ENCODE measurements around the gene RAB6B. TPM values are rescaled to one million over a fixed set of nuclear protein-coding genes. Genes with fewer than 3 reads are reported as not detected.

RAB6B gene
- total and polyA plus RNA-seq, 10 donors: 1.3 to 20.4 (median 8.5) TPM

- Histone ChIP-seq H3K4me3 (no peak overlapping the region), H3K27ac (no peak overlapping the region), H3K9me3 (no peaks in the 10 kb centered on the region), H3K27me3 (replicated peaks in 1 of 7) (peaks cover 0 to 46% (median 6%) of the 10 kb centered on the region in 7 donors), H3K4me1 (no peaks in the 10 kb centered on the region), H3K36me3 (no peaks in the 10 kb centered on the region)
- DNase-seq: no peak
- TF ChIP-seq POLR2A (IDR thresholded peaks at IDR 0.05) (no peak), POLR2AphosphoS5 (IDR thresholded peaks at IDR 0.05) (no peak)
- TF ChIP-seq, protein P1, sequence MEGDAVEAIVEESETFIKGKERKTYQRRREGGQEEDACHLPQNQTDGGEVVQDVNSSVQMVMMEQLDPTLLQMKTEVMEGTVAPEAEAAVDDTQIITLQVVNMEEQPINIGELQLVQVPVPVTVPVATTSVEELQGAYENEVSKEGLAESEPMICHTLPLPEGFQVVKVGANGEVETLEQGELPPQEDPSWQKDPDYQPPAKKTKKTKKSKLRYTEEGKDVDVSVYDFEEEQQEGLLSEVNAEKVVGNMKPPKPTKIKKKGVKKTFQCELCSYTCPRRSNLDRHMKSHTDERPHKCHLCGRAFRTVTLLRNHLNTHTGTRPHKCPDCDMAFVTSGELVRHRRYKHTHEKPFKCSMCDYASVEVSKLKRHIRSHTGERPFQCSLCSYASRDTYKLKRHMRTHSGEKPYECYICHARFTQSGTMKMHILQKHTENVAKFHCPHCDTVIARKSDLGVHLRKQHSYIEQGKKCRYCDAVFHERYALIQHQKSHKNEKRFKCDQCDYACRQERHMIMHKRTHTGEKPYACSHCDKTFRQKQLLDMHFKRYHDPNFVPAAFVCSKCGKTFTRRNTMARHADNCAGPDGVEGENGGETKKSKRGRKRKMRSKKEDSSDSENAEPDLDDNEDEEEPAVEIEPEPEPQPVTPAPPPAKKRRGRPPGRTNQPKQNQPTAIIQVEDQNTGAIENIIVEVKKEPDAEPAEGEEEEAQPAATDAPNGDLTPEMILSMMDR (IDR thresholded peaks at IDR 0.05 in 8 of 11, conservative IDR thresholded peaks at IDR 0.05 in 3 of 11): no peak
- WGBS, 5 donors: 92 to 99% (median 95%) methylated on average over 7 of the region's 7 CpGs
- intact Hi-C loops (cut with DNase I; ENCODE audit: low total_unique reads): no loop called here
These were observed 118.8 kb downstream of the RAB6B start for GRCh38 chr3:133776794-133777438.

DNA sequence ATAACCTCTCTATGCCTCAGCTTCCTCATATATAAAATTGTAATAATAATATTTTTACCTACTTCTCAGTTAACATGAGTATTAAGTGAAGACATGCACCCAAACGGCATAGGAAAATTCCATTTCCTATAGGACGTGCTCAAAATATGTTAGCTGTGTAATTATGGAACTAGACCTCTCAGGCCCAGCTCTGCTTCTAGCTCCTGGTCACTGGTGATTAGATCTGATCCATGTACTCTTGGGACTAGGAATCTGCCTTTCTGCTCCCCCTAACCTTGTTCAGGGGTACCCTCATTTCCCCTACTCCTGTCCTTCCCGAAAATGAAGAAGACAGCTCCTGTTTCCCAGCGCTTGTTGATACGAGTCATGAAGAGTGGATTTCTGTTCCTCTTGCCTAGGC, 119.8 kb downstream of the RAB6B start:
- TF ChIP-seq, protein P1 (IDR thresholded peaks at IDR 0.05 in 8 of 11, conservative IDR thresholded peaks at IDR 0.05 in 3 of 11): no peak
- TF ChIP-seq POLR2AphosphoS5 (IDR thresholded peaks at IDR 0.05) (no peak), POLR2A (IDR thresholded peaks at IDR 0.05) (no peak)
- no peak overlapping the region for H3K27ac ChIP-seq
- peaks cover 0 to 38% (median 6%) of the 10 kb centered on the region in 7 donors for H3K27me3 ChIP-seq (replicated peaks in 1 of 7)
- 84 to 93% (median 92%) methylated on average over 5 of the region's 5 CpGs for WGBS, 5 donors
- no peak for DNase-seq
- H3K9me3 ChIP-seq: no peaks in the 10 kb centered on the region
- no peaks in the 10 kb centered on the region for H3K4me1 ChIP-seq
- H3K4me3 ChIP-seq: no peak overlapping the region
- no peaks in the 10 kb centered on the region for H3K36me3 ChIP-seq
- intact Hi-C loops (cut with DNase I; ENCODE audit: low total_unique reads): no loop called here

GRCh38 chr3:133775309-133775708, 120.4 kb downstream of the RAB6B start:
- Histone ChIP-seq H3K4me3 (no peak overlapping the region), H3K27ac (no peak overlapping the region), H3K27me3 (replicated peaks in 1 of 7) (peaks cover 0 to 35% (median 6%) of the 10 kb centered on the region in 7 donors), H3K9me3 (no peaks in the 10 kb centered on the region), H3K4me1 (no peaks in the 10 kb centered on the region), H3K36me3 (no peaks in the 10 kb centered on the region)
- intact Hi-C loops (cut with DNase I; ENCODE audit: low total_unique reads): no loop called here
- DNase-seq: no peak
- TF ChIP-seq POLR2AphosphoS5 (IDR thresholded peaks at IDR 0.05) (no peak), POLR2A (IDR thresholded peaks at IDR 0.05) (no peak)
- TF ChIP-seq, protein P1 (IDR thresholded peaks at IDR 0.05 in 8 of 11, conservative IDR thresholded peaks at IDR 0.05 in 3 of 11): no peak
- WGBS, 5 donors: 90 to 94% (median 92%) methylated on average over 9 of the region's 9 CpGs

Other genes with a start within 250 kb of the RAB6B start
- gene TOPBP1, start 233.9 kb downstream of the RAB6B start, total RNA-seq: 10 to 100 TPM; 28.1 to 61.9 (median 37.6) TPM
- gene TOPBP1, start 233.9 kb downstream of the RAB6B start, polyA plus RNA-seq: 10 to 100 TPM; 11.0 to 12.4 (median 11.2) TPM
- gene TF, start 149.5 kb downstream of the RAB6B start, total RNA-seq: 1 to 10 TPM; 1.7 to 9.8 (median 3.4) TPM
- 10 to 100 TPM in 2 of 3 donors, 1 to 10 TPM in 1; 2.3 to 81.8 (median 15.5) TPM for gene TF, start 149.5 kb downstream of the RAB6B start, polyA plus RNA-seq
- 10 to 100 TPM; 22.3 to 38.5 (median 28.1) TPM for gene SRPRB, start 90.1 kb downstream of the RAB6B start, total RNA-seq
- 10 to 100 TPM; 11.5 to 18.7 (median 17.8) TPM for gene SRPRB, start 90.1 kb downstream of the RAB6B start, polyA plus RNA-seq
- gene SLCO2A1, start 134.0 kb upstream of the RAB6B start, total RNA-seq: 100 to 1,000 TPM in 1 of 7 donors, 10 to 100 TPM in 6; 18.2 to 118 (median 46.4) TPM
- gene SLCO2A1, start 134.0 kb upstream of the RAB6B start, polyA plus RNA-seq: 1 to 10 TPM; 4.8 to 6.7 (median 5.4) TPM